NCI-H2171 treated with DMSO at 0.1 percent for 48 hours (cell line): ENCODE results near the gene DISP2.

Source experiments
- DNase-seq: peaks from one replicate; lab custom pipeline; 2025; lab: John Stamatoyannopoulos, UW

Gene DISP2

DNA sequence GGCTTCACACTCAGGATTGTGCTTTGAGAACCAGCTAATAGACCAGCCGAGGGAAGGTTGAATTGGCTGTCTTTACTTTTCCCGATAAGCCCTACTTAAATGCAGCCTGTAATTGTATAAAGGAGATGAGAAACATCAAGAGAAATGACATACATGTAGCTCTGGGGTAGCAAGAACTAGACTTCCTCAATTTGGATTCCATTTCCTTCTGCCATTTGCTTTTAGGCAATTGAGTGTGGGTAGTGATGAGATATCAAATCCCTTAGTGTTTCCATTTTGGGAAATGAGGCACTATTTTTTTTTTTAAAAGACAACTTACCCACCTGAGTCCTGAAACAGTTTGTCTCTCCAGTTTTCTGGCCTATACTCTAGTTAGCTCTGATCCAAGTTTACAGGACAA lies 32.3 kb upstream of the DISP2 start:
- DNase-seq: no peak

DNA sequence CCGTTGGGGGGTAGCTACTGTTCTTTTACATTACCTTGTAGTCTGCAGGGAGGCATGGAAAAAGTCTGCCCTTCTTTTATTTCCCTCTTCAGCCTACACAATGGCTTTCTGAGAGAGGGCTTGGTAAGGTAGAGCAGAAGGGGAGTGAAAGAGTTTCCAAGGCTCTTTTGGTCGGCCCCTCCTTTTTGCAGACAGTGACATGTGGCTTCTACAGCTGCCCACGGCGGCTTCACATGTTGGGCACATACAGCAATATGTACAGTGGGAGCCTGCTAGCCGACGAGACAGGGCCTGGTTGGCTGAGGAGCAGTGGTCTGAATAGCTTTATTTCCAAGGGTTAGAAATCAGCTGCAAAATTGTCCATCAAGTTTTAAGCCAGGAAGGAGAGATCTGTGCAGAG lies 30.6 kb upstream of the DISP2 start:
- DNase-seq: peak; percentile 29

- no peak for DNase-seq
Observed at GRCh38 chr15:40328176-40328575, 29.8 kb upstream of the DISP2 start.

DNA sequence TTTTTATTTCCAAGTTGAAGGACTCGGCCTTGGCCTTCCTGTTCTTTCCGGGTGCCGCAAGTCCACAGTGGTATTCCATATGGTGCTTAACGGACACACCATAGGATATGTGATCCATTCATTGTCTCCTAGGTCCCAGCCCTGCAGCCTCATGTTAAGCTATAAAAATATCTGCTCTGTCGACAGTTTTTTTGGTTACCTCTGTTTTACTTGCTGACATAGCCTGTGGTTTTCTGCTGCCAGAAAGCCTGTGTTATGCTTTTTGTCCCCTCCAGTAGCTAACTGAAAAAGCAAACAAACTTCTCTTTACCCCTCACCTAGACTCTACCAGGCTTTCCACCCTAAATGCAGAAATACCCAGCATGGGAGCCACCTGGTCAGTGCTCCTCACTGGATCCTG lies 29.3 kb upstream of the DISP2 start:
- DNase-seq: no peak

DNA sequence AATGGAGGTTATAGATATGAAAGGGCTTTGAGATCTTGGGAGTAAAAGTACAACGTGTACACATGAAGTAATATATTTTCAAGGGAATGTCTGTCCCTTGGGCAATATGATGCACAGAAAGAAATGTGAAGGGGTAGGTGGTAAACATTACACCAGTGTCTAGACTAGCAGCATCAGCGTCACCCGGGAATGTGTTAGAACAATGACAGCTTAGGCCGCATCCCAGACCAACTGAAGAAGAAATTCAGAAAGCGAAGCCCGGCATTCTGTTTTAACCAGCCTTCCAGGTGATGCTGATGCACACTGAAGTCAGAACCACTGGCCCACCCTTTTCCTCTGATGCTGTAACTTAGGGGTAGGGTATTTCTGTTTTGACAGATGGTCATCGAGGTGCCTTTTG lies 28.2 kb upstream of the DISP2 start:
- DNase-seq: no peak

GRCh38 chr15:40330368-40330836 lies 27.6 kb upstream of the DISP2 start:
- peak; percentile 31 for DNase-seq

DNA sequence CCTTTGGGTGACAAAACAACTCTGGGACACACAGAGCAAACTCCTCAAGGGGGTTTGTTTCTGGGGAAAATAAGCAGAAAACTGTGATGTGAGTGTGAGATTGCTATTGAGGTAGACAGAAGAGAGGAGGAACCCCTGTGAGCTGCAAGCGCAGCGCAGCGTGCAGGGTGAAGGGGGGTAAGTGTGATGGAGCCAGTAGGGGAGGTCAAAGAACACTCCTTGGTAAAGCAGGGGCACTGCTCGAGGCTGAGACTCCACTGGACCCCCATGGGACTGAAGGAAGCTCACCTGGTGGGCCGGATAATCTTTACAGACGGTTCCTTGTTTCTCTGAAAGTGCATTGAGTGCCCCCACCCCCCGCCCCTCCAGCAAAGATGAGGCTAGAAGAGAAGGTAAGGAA lies 27.0 kb upstream of the DISP2 start:
- DNase-seq: no peak

- no peak for DNase-seq
Observed at GRCh38 chr15:40331637-40332036, 26.4 kb upstream of the DISP2 start.

DNA sequence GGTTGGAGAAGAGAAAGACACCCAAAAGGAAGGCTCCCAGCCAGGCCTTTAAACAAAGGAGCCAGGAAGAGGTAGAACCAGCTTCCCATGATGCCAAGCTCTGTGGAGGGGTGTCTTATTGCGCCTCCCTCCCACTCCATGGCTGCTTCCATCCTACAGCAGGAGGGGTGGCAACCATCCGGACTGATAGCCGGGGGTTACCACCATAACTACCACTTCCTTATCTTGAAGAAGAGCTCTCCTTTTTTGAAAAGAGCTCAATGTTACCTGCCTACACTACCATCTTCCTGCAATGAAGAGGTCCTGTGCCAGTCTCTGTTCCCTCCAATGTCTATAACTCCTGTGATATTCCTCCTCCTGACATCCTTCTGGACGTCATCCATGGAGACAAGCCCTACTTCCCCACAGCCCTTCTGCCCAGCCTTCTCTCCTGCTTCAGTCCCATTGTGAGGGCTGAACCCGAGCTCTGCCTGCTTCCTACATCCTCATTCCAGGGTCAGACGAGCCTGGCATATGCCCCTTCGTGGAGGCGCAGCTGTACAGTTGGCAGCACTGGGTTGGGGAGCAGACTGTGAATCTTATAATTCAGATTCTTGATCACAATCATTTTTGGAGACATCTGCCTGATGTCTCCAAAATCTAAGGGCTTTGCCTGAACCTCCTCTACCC lies 25.8 kb upstream of the DISP2 start:
- no peak for DNase-seq

GRCh38 chr15:40333922-40334492 lies 24.0 kb upstream of the DISP2 start:
- DNase-seq: peak; percentile 92

DNA sequence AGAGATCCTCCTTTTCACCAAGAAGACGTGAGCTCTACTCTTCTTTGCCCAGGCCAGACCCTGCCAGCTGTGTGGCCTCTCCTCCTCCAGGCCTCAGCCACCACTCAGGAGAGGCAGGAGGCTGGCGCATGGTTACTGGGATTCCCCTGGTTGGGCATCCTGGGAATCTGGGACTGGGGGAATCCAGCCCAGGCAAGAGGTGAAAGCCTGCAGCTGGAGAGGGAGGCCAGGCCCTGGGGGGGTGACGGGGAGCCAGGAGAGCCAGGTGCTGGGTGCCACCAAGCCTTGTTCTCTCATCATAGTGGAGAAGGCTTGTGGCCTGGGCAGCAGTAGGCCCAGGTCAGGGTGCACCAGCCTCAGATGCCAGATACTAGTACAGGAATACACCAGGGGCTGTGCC lies 23.5 kb upstream of the DISP2 start:
- no peak for DNase-seq

DNA sequence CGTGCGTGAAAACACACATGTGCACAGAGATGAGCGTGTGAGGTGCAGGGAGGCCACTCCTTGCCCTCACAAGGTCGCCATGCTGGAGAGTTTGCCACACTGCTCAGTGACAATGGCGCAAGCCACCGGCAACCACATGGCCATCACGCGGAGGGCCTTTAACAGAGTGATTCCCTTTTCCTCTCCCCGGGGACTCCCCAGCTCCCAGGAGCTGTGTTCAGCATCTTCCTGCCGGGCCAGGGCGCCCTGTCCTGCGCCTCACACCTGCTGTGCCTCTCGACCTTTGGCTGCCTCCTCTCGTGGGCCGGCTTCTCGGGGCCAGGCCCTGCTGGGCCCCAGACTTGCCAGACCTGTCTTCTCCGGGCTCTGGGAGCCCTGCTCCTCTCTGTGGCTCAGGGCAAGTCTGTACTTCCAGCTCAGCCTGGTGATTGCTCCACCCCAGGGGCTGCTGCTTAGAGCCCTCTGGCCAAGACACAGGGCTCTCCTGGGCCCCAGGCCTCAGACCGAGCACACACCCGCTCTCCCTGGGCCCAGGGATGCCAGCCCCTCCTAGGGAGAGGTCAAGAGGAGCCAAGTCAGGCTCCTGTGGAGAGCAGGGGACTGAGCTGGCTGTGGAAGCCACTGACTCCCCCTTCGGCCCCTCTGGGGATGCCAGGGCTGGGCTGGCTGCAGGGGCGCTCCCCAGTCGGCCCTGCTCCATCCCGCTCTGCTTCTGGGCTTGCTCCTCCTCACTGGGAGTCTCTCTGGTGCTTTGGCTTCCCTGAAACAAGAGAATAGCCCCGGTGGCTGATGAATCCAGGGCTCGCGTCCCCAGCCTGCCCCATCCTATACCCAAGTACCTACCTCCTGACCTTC lies 22.9 kb upstream of the DISP2 start:
- no peak for DNase-seq

- peak; percentile 97 for DNase-seq
Observed at GRCh38 chr15:40335938-40336743, 21.9 kb upstream of the DISP2 start.

GRCh38 chr15:40336744-40337122 lies 21.3 kb upstream of the DISP2 start:
- DNase-seq: no peak

DNA sequence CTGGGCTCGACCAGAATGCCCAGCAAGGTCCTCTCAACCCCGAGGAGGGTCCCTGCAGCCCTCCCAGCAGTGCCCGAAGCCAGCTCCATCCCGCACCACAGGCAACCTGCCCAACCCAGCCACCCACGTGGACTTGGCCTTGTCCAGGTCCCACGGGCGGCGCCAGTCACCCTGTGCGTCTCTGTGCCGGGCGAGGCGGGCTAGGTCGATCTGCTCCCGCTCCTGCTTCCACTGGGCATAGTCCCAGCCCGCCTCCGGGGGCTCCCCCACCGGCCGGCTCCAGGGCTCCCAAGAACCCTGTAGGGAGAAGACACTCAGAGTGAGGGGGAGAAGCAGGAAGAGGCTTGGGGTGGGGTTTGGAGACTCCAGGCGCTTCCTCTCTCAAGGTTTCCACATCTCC lies 20.4 kb upstream of the DISP2 start:
- DNase-seq: no peak

GRCh38 chr15:40338041-40338657 lies 19.9 kb upstream of the DISP2 start:
- DNase-seq: peak; percentile 68

DNA sequence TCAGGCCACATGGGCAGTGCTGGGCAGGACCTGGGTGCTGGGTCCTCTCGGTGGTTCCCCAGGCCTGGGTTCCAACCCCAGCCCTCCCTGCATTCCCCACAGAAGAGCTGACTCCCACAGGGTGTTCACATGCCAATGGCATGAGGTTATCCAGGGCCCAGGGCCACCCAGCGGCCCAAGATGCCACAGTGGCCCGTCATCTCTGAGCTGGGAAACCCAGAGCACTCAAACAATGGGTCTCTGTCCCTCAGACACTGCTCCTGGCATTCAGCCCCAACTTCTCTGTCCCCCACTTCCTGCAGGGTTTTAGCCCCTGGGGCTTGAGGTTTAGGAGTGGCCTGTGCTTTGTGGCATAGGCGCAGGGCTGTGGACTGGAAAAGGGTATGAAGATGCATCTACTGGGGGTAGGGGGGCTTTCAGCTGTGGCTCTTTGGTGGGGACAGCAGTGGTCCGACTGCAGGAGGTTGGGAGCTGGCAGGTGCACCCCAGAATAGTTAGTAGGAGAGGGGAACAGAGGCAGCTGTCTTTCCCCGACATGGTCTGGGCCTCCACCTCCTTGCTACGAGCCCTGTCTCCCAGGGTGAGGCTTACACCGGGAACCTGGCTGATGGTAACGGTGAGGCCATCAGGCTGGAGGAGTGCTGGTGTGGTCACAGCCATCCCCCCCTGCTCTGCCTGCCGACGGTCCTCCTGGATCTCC lies 18.9 kb upstream of the DISP2 start:
- no peak for DNase-seq

DNA sequence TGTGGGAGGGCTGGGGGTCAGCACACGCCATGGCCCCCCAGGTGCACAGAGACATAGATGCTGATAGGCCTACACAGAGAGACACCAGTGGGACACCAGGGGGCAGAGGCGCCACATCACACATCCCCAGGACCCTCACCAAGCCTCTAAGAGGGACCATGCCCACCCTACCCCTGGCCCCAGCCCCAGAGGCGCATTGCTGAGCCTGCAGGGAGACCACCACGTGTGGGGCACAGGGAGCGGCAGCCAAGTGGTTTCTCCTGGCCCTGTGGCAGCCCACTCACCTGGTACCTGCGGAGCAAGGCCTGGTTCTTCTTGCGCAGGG lies 18.4 kb upstream of the DISP2 start:
- no peak for DNase-seq

DNA sequence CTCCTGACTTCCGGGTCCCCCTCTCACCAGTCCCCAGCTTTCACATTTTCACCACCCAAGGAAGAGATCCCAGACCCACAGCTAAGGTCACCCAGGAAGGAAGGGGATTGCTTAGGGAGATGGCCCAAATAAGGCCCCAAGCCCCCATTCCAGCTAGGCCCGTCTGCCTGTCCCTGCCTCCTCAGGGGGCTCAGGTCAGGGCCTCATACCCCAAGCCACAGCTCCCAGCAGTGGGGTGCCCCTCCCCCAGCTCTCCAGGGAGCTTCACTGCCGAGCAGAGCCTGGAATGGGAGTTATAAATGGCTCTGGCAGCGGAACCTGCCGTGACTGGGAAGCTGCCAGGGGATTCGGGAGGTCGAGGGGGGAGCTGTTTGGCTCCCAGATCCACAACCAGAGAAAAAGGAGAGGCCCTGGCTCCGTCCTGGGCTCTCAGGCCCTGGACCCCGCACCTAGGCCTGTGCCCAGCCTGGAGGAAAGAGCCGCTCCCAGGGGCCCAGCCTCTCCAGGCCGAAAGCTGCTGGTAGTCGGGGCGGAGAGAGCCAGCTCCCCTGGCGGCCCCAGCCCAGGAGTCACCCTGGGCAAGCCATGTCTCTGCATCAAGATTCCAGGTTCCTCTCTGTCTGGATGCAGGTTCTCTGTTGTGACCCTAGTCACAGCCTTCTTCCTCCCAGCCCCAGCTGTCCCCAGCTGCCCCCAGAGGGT lies 17.8 kb upstream of the DISP2 start:
- peak; percentile 77 for DNase-seq

GRCh38 chr15:40340740-40341400 lies 17.1 kb upstream of the DISP2 start, which contains the start of gene CCDC9B:
Gene CCDC9B (minus strand): TSS chr15:40340939. CDS start chr15:40340819, 120 bp downstream.
- DNase-seq: peak; percentile 93
